ENCODE data around the gene OXGR1. TPM values are rescaled to one million over a fixed set of nuclear protein-coding genes. Genes with fewer than 3 reads are reported as not detected.
"Not testable (repeated sequence)": the region's sequence is repeated elsewhere in the genome, so short reads cannot be mapped to it uniquely, and the experiment has no call there.

The OXGR1 gene
- total and polyA plus RNA-seq, 10 of the 15 experiments (the other 5 are each of a cell fraction or from before 2014, with no cell fraction given): 0.05 TPM; not detected in 9

- 24% methylated on average over 5 of the region's 5 CpGs for WGBS (ENCODE audit: insufficient coverage, insufficient replicate concordance, low lambda C conversion rate, missing lambda C conversion rate)
- Histone ChIP-seq H3K9ac (ENCODE audit: control insufficient read depth, insufficient read depth, low read length) (no peak overlapping the region), H4K20me1 (ENCODE audit: control insufficient read depth, insufficient read depth) (no peaks in the 10 kb centered on the region), H3K4me2 (ENCODE audit: control insufficient read depth, insufficient read depth) (no peak overlapping the region), H3K9me3 (replicated peaks; ENCODE audit: control insufficient read depth, insufficient read depth, low read length) (no peaks in the 10 kb centered on the region), H3K4me1 (ENCODE audit: control insufficient read depth, insufficient read depth, low read length) (no peaks in the 10 kb centered on the region), H3K27ac (ENCODE audit: control insufficient read depth, insufficient read depth) (no peak overlapping the region), H2AFZ (ENCODE audit: control insufficient read depth, low read depth, low read length) (no peak overlapping the region), H3K4me3 (no peak overlapping the region), H3K79me2 (ENCODE audit: control insufficient read depth, insufficient read depth, low read length) (no peaks in the 10 kb centered on the region), H3K36me3 (ENCODE audit: control insufficient read depth in 2 of 2, insufficient read depth in 2 of 2, low read length in 1 of 2) (no peaks in the 10 kb centered on the region), H3K27me3 (replicated peaks in 1 of 2; ENCODE audit: control insufficient read depth in 2 of 2, insufficient read depth in 2 of 2, low read length in 1 of 2) (no peaks in the 10 kb centered on the region)
- ChIA-PET POLR2A (no interaction called here), RAD21 (ENCODE audit: unreplicated experiment) (no interaction called here), CTCF (interaction anchor here (0.9 kb wide), 1 partner anchor 9 kb away, joined by 5 read pairs; no protein-coding TSS in a partner anchor), SMC1A (ENCODE audit: uncharacterized antibody, unreplicated experiment) (no interaction called here)
- TF ChIP-seq SIX5 (IDR thresholded peaks at IDR 0.05; ENCODE audit: low read depth, low read length, severe bottlenecking): no peak
- no peak for TF ChIP-seq KDM1A (IDR thresholded peaks at IDR 0.05; ENCODE audit: borderline replicate concordance)
- TF ChIP-seq ASH2L (IDR thresholded peaks at IDR 0.05; ENCODE audit: borderline replicate concordance, low read depth): no peak
- no peak for TF ChIP-seq NBN (IDR thresholded peaks at IDR 0.05)
- no peak for TF ChIP-seq IKZF2 (IDR thresholded peaks at IDR 0.05)
- TF ChIP-seq PKNOX1 (IDR thresholded peaks at IDR 0.05): no peak
- TF ChIP-seq SRF (IDR thresholded peaks at IDR 0.05; ENCODE audit: low read depth in 2 of 2, low read length in 2 of 2): no peak
- no peak for TF ChIP-seq YBX1 (IDR thresholded peaks at IDR 0.05)
- TF ChIP-seq RELB (IDR thresholded peaks at IDR 0.05; ENCODE audit: low read depth): no peak
- FAIRE-seq (no peak), DNase-seq (ENCODE audit: low read depth, low spot score) (no peak), ATAC-seq (no peak)
- in situ Hi-C loops (cut with MboI) (no loop called here), intact Hi-C loops (cut with micrococcal nuclease; ENCODE audit: unreplicated experiment) (no loop called here)
- no TSS peak for BruUV-seq (replicated peaks)
Observed at GRCh38 chr13:97026531-97027161, 32.4 kb upstream of the OXGR1 start.

- ChIA-PET CTCF (interaction anchor here (0.6 to 1.3 kb wide), 2 partner anchors 336 to 465 kb away, joined by 3 to 4 read pairs; no protein-coding TSS in a partner anchor), POLR2A (interaction anchor here (0.9 kb wide), 1 partner anchor 10 kb away, joined by 3 read pairs; no protein-coding TSS in a partner anchor)
- in situ Hi-C loops (cut with MboI); H3K4me2 ChIP-seq (ENCODE audit: control insufficient read depth, insufficient read depth); H3K27ac ChIP-seq (ENCODE audit: control insufficient read depth, insufficient read depth); ATAC-seq; H3K27me3 ChIP-seq (replicated peaks in 1 of 2; ENCODE audit: control insufficient read depth in 2 of 2, insufficient read depth in 2 of 2, low read length in 1 of 2); FAIRE-seq; RAD21 ChIA-PET (ENCODE audit: unreplicated experiment); intact Hi-C loops (cut with micrococcal nuclease; ENCODE audit: unreplicated experiment); DNase-seq (ENCODE audit: low read depth, low spot score); SMC1A ChIA-PET (ENCODE audit: uncharacterized antibody, unreplicated experiment); H4K20me1 ChIP-seq (ENCODE audit: control insufficient read depth, insufficient read depth); H3K9ac ChIP-seq (ENCODE audit: control insufficient read depth, insufficient read depth, low read length); H2AFZ ChIP-seq (ENCODE audit: control insufficient read depth, low read depth, low read length); H3K36me3 ChIP-seq (ENCODE audit: control insufficient read depth in 2 of 2, insufficient read depth in 2 of 2, low read length in 1 of 2); H3K4me3 ChIP-seq; BruUV-seq (replicated peaks); H3K4me1 ChIP-seq (ENCODE audit: control insufficient read depth, insufficient read depth, low read length); H3K9me3 ChIP-seq (replicated peaks; ENCODE audit: control insufficient read depth, insufficient read depth, low read length); H3K79me2 ChIP-seq (ENCODE audit: control insufficient read depth, insufficient read depth, low read length): not testable (repeated sequence)
- 94% methylated on average over 1 of the region's 1 CpG for WGBS (ENCODE audit: insufficient coverage, insufficient replicate concordance, low lambda C conversion rate, missing lambda C conversion rate)
Observed at GRCh38 chr13:97023812-97024211, 29.5 kb upstream of the OXGR1 start.
